Measurements from ENCODE around the gene SNTG2. TPM values are rescaled to one million over a fixed set of nuclear protein-coding genes. Genes with fewer than 3 reads are reported as not detected.
"Not testable (repeated sequence)": the region's sequence is repeated elsewhere in the genome, so short reads cannot be mapped to it uniquely, and the experiment has no call there.

Gene SNTG2
- total RNA-seq, 4 donors from 2014 or later: 3.3 to 7.4 (median 4.5) TPM

DNA sequence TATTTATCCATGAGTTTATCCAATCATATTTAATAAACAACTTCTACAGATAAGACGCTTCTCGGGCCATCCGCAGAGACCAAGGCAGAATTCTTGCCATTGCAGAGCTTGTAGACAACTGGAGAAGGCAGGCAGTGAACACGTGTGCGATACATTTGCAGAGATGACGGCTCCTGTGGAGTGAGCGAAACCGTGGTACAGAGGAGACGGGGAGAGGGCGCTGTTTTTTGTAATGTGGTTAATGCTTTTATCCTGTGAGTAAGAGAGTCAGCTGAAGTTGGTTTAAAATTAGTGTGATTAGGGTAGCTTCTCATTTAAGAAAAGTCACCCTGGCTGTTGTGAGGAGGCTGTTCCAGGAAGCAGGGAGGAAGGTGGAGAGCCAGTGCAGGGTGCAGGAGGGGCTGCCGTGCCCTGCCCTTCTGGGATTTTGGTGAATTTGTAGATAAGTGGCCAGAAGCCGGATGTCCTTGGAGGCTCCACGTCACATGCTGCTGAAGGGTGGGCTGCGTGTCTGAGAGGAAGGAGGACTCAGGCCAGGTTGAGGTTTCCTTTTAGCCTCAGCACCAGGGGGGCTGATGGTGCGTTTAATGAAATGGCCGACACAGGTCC, 151.4 kb downstream of the SNTG2 start:
- Histone ChIP-seq H3K27ac (replicated peaks in 1 of 4) (no peak overlapping the region), H3K27me3 (no peaks in the 10 kb centered on the region), H3K4me1 (no peaks in the 10 kb centered on the region), H3K9me3 (no peaks in the 10 kb centered on the region), H3K36me3 (no peaks in the 10 kb centered on the region), H3K4me3 (no peak overlapping the region)
- TF ChIP-seq POLR2AphosphoS5 (IDR thresholded peaks at IDR 0.05) (no peak), POLR2A (IDR thresholded peaks at IDR 0.05; ENCODE audit: low read depth) (no peak), EP300 (IDR thresholded peaks at IDR 0.05) (no peak)
- TF ChIP-seq, protein P1, sequence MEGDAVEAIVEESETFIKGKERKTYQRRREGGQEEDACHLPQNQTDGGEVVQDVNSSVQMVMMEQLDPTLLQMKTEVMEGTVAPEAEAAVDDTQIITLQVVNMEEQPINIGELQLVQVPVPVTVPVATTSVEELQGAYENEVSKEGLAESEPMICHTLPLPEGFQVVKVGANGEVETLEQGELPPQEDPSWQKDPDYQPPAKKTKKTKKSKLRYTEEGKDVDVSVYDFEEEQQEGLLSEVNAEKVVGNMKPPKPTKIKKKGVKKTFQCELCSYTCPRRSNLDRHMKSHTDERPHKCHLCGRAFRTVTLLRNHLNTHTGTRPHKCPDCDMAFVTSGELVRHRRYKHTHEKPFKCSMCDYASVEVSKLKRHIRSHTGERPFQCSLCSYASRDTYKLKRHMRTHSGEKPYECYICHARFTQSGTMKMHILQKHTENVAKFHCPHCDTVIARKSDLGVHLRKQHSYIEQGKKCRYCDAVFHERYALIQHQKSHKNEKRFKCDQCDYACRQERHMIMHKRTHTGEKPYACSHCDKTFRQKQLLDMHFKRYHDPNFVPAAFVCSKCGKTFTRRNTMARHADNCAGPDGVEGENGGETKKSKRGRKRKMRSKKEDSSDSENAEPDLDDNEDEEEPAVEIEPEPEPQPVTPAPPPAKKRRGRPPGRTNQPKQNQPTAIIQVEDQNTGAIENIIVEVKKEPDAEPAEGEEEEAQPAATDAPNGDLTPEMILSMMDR (IDR thresholded peaks at IDR 0.05): no peak
- WGBS: 90% methylated on average over 16 of the region's 16 CpGs
- DNase-seq (ENCODE audit: extremely low spot score): no peak
- intact Hi-C loops (cut with DNase I): no loop called here

GRCh38 chr2:1104364-1104763, 153.7 kb downstream of the SNTG2 start:
- 85% methylated on average over 8 of the region's 8 CpGs for WGBS

GRCh38 chr2:1106344-1106743, 155.7 kb downstream of the SNTG2 start:
- H3K4me1 ChIP-seq; H3K27ac ChIP-seq (replicated peaks in 1 of 4); intact Hi-C loops (cut with DNase I); H3K4me3 ChIP-seq; DNase-seq (ENCODE audit: extremely low spot score); H3K36me3 ChIP-seq; H3K9me3 ChIP-seq; H3K27me3 ChIP-seq: not testable (repeated sequence)
- WGBS: 86% methylated on average over 14 of the region's 14 CpGs

More at GRCh38 chr2:1104364-1104763, 153.7 kb downstream of the SNTG2 start:
- Histone ChIP-seq H3K27me3 (no peaks in the 10 kb centered on the region), H3K4me1 (no peaks in the 10 kb centered on the region), H3K27ac (replicated peaks in 1 of 4) (no peak overlapping the region), H3K4me3 (no peak overlapping the region), H3K36me3 (no peaks in the 10 kb centered on the region), H3K9me3 (no peaks in the 10 kb centered on the region)
- DNase-seq (ENCODE audit: extremely low spot score): no peak
- intact Hi-C loops (cut with DNase I): no loop called here
- TF ChIP-seq, protein P1 (IDR thresholded peaks at IDR 0.05): no peak
- no peak for TF ChIP-seq EP300 (IDR thresholded peaks at IDR 0.05)
- TF ChIP-seq POLR2AphosphoS5 (IDR thresholded peaks at IDR 0.05): no peak
- no peak for TF ChIP-seq POLR2A (IDR thresholded peaks at IDR 0.05; ENCODE audit: low read depth)

DNA sequence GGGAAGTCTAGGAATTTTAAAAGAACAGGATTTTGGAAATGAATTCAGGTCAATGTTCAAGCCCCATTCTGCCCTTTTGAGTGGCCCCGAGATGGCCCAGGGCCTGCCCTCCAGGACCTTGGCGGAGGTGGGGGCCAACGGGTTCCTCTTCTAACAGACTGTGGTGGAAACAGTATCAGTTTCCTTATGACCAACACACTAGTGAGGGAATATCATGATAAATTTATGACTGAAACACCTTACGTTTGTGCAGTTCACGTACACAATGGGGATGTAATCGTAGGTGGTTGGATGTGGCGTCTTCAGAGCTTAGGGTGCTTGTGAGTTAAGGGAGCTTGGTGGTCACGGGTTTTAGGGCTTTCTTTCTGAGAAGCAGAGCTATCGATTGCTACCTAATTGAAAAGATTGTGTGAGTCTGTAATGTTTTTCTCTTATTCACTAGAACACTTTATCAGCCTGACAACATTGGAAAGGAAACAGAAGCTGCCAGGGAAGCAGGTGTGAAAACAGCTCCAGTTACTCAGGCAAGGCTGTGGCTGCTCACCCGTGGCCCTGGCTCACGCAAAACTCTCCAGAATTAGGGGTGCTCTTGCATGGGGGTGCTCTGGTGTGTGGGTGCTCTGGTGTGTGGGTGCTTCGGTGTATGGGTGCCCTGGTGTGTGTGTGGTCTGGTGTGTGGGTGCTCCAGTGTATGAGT, 165.3 kb downstream of the SNTG2 start:
- no peak for TF ChIP-seq POLR2AphosphoS5 (IDR thresholded peaks at IDR 0.05)
- TF ChIP-seq EP300 (IDR thresholded peaks at IDR 0.05): no peak
- TF ChIP-seq, protein P1 (IDR thresholded peaks at IDR 0.05): no peak
- no peak for TF ChIP-seq POLR2A (IDR thresholded peaks at IDR 0.05; ENCODE audit: low read depth)
- intact Hi-C loops (cut with DNase I): no loop called here
- H3K27me3 ChIP-seq: peaks cover 0 to 5% (median 0%) of the 10 kb centered on the region in 4 donors
- peaks cover 0 to 7% (median 0%) of the 10 kb centered on the region in 4 donors for H3K4me1 ChIP-seq
- no peak overlapping the region for H3K27ac ChIP-seq (replicated peaks in 1 of 4)
- no peaks in the 10 kb centered on the region for H3K36me3 ChIP-seq
- WGBS: 70% methylated on average over 11 of the region's 12 CpGs
- no peak overlapping the region for H3K4me3 ChIP-seq
- H3K9me3 ChIP-seq: no peaks in the 10 kb centered on the region
- DNase-seq (ENCODE audit: extremely low spot score): no peak

DNA sequence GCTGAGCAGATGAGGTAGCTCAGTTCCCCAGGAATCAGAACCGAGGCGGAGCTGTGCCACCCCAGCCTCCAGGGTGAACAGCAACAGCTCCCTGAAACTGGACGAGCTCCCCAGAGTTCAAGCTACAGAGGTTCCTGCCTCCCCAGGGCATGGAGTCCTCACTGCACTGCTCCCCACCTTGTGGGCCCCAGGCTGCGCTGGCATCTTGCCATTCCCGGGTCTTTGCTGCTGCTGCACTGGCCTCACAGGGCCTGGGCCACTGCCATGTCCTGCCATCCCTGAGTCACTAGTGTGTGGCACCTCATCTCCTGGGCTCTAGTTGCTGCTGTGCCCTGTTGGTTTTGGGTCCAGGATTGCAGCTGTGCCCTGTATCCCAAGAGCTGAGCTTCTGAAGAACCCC, 166.9 kb downstream of the SNTG2 start:
- intact Hi-C loops (cut with DNase I): no loop called here
- DNase-seq (ENCODE audit: extremely low spot score): no peak
- no peak overlapping the region for H3K4me3 ChIP-seq
- no peak overlapping the region for H3K27ac ChIP-seq (replicated peaks in 1 of 4)
- 81% methylated on average over 2 of the region's 5 CpGs for WGBS
- H3K4me1 ChIP-seq: peaks cover 0 to 7% (median 0%) of the 10 kb centered on the region in 4 donors
- peaks cover 0 to 5% (median 0%) of the 10 kb centered on the region in 4 donors for H3K27me3 ChIP-seq
- TF ChIP-seq POLR2A (IDR thresholded peaks at IDR 0.05; ENCODE audit: low read depth) (no peak), POLR2AphosphoS5 (IDR thresholded peaks at IDR 0.05) (no peak), EP300 (IDR thresholded peaks at IDR 0.05) (no peak)
- TF ChIP-seq, protein P1 (IDR thresholded peaks at IDR 0.05): no peak
- no peaks in the 10 kb centered on the region for H3K9me3 ChIP-seq
- no peaks in the 10 kb centered on the region for H3K36me3 ChIP-seq

Measured in esophagus muscularis mucosa (tissue), 4 donors.